AG04450 (cell line): ENCODE measurements around the gene ANO6. TPM values are rescaled to one million over a fixed set of nuclear protein-coding genes. Genes with fewer than 3 reads are reported as not detected.

Source experiments
- CTCF ChIA-PET: fragments of 300-600, 350-600 bp; formaldehyde crosslinking; extraction: SDS; loops from one replicate; lab custom pipeline; 2022; ENCODE audit warnings: antibody characterized with exemption, inconsistent platforms; lab: Charles Lee
- POLR2A ChIA-PET: fragments of 350-600 bp; formaldehyde crosslinking; extraction: SDS; loops from one replicate; lab custom pipeline; 2021; ENCODE audit warnings: antibody characterized with exemption, inconsistent platforms; lab: Yijun Ruan, JAX
- DNase-seq: peaks from one replicate; pipeline ENCODE4 v3.0.0-alpha.2; 2011; ENCODE audit warnings: low read depth, low spot score
- H3K27ac ChIP-seq: one replicate; pipeline ENCODE4 v1.5.1; 2012; ENCODE audit warnings: low read depth, low read length, control low read depth
- H3K27me3 ChIP-seq: one replicate; pipeline ENCODE4 v1.6.0; 2012; ENCODE audit warnings: low read length; ENCODE audit not compliant: control insufficient read depth, insufficient read depth
- H3K4me3 ChIP-seq: 2 replicates; pipeline ENCODE4 v1.5.1; 2011; ENCODE audit warnings: mild to moderate bottlenecking, low read depth, low read length, control low read depth
- H3K9me3 ChIP-seq: 2 replicates; pipeline ENCODE4 v1.5.1; 2012; ENCODE audit warnings: low read length; ENCODE audit not compliant: control insufficient read depth, insufficient read depth
- CTCF ChIP-seq: IDR thresholded peaks from 2 replicates; pipeline ENCODE4 v1.5.1; 2011; ENCODE audit warnings: low read depth, low read length, control low read depth, inconsistent platforms
- polyA plus RNA-seq: library from polyadenylated mRNA; depleted of rRNA; stranded (reverse); fragments of >200 nt; gene quantifications from 2 replicates; pipeline ENCODE4 v1.2.3, GENCODE V29; 2011

Gene ANO6
- polyA plus RNA-seq, 1 experiment, result 51.9 TPM

- Histone ChIP-seq H3K27me3 (no peaks in the 10 kb centered on the region), H3K4me3 (no peak overlapping the region), H3K27ac (no peak overlapping the region), H3K9me3 (no peaks in the 10 kb centered on the region; the same call in 1 of the 2 replicates)
- POLR2A ChIA-PET, result no interaction called here
- no peak for DNase-seq
- no peak for TF ChIP-seq CTCF
- CTCF ChIA-PET, result interaction anchor here (1.2 kb wide), 1 partner anchor 169 kb away, joined by 3 read pairs; no protein-coding TSS in a partner anchor
Observed at GRCh38 chr12:45220363-45220931, 4.6 kb downstream of the ANO6 start.

GRCh38 chr12:45220969-45221368 lies 5.1 kb downstream of the ANO6 start:
- Histone ChIP-seq H3K27ac (no peak overlapping the region), H3K4me3 (no peak overlapping the region), H3K9me3 (no peaks in the 10 kb centered on the region; the same call in 1 of the 2 replicates), H3K27me3 (no peaks in the 10 kb centered on the region)
- DNase-seq, result no peak
- TF ChIP-seq CTCF, result no peak
- CTCF ChIA-PET, result interaction anchor here (0.6 to 1.2 kb wide), 3 partner anchors 86 to 168 kb away, joined by 3 read pairs; no protein-coding TSS in a partner anchor
- POLR2A ChIA-PET, result interaction anchor here (0.7 kb wide), 1 partner anchor 144 kb away, joined by 4 read pairs; no protein-coding TSS in a partner anchor

- no peak for DNase-seq
- Histone ChIP-seq H3K27me3 (no peaks in the 10 kb centered on the region), H3K9me3 (no peaks in the 10 kb centered on the region; the same call in 1 of the 2 replicates), H3K27ac (no peak overlapping the region), H3K4me3 (no peak overlapping the region)
- CTCF ChIA-PET, result interaction anchor here (1.1 to 1.4 kb wide), 2 partner anchors 9 to 113 kb away, joined by 3 to 4 read pairs; partner anchors contain the start of gene ANO6
- POLR2A ChIA-PET, result no interaction called here
- TF ChIP-seq CTCF, result no peak
Observed at GRCh38 chr12:45223868-45224267, 8.0 kb downstream of the ANO6 start.

- no peak overlapping the region for H3K4me3 ChIP-seq
- CTCF ChIA-PET, result interaction anchor here (0.7 to 1.4 kb wide), 3 partner anchors 7 to 113 kb away, joined by 3 to 9 read pairs (median 4); partner anchors contain the start of gene ANO6
Observed at GRCh38 chr12:45224311-45224710, 8.4 kb downstream of the ANO6 start.

More at GRCh38 chr12:45224311-45224710, 8.4 kb downstream of the ANO6 start:
- POLR2A ChIA-PET, result no interaction called here
- H3K27ac ChIP-seq, result no peak overlapping the region
- no peak for DNase-seq
- no peaks in the 10 kb centered on the region for H3K27me3 ChIP-seq
- TF ChIP-seq CTCF, result no peak
- no peaks in the 10 kb centered on the region; the same call in 1 of the 2 replicates for H3K9me3 ChIP-seq
